ENCODE measurements around the gene ISG20L2. TPM values are rescaled to one million over a fixed set of nuclear protein-coding genes. Genes with fewer than 3 reads are reported as not detected.

ISG20L2 gene
- total RNA-seq, 4 donors from 2014 or later: 22.3 to 32.8 (median 28.4) TPM

- Histone ChIP-seq H3K4me1 (peaks cover 7 to 60% (median 16%) of the 10 kb centered on the region in 3 donors), H3K27ac (no peak overlapping the region), H3K4me3 (no peak overlapping the region), H3K9me3 (no peaks in the 10 kb centered on the region), H3K27me3 (peaks cover 0 to 53% (median 0%) of the 10 kb centered on the region in 4 donors), H3K36me3 (peaks cover 0 to 36% (median 7%) of the 10 kb centered on the region in 3 donors)
- intact Hi-C loops (cut with DNase I): no loop called here
- TF ChIP-seq CTCF (IDR thresholded peaks at IDR 0.05): no peak
- TF ChIP-seq POLR2A (IDR thresholded peaks at IDR 0.05): no peak
- no peak for DNase-seq
- 82% methylated on average over 1 of the region's 1 CpG for WGBS, 2 donors
Observed at GRCh38 chr1:156698995-156699394, 29.6 kb downstream of the ISG20L2 start.

GRCh38 chr1:156697481-156697880 is 31.1 kb downstream of the ISG20L2 start:
- DNase-seq: no peak
- H3K4me1 ChIP-seq: peaks cover 13 to 60% (median 22%) of the 10 kb centered on the region in 3 donors
- H3K27me3 ChIP-seq: peaks cover 0 to 54% (median 0%) of the 10 kb centered on the region in 4 donors
- no peak overlapping the region for H3K27ac ChIP-seq
- intact Hi-C loops (cut with DNase I): no loop called here
- WGBS, 2 donors: 47 to 90% methylated on average over 2 to 6 of the region's 8 CpGs
- no peak for TF ChIP-seq POLR2A (IDR thresholded peaks at IDR 0.05)
- no peak for TF ChIP-seq CTCF (IDR thresholded peaks at IDR 0.05)
- H3K9me3 ChIP-seq: no peaks in the 10 kb centered on the region
- no peak overlapping the region for H3K4me3 ChIP-seq
- H3K36me3 ChIP-seq: peaks cover 0 to 36% (median 7%) of the 10 kb centered on the region in 3 donors

- intact Hi-C loops (cut with DNase I): no loop called here
- 86 to 88% methylated on average over 8 of the region's 8 CpGs for WGBS, 2 donors
- Histone ChIP-seq H3K4me1 (peaks cover 15 to 60% (median 29%) of the 10 kb centered on the region in 3 donors), H3K9me3 (no peaks in the 10 kb centered on the region), H3K27me3 (peaks cover 0 to 54% (median 0%) of the 10 kb centered on the region in 4 donors), H3K36me3 (peaks cover 0 to 36% (median 7%) of the 10 kb centered on the region in 3 donors), H3K27ac (no peak overlapping the region), H3K4me3 (no peak overlapping the region)
- TF ChIP-seq CTCF (IDR thresholded peaks at IDR 0.05) (no peak), POLR2A (IDR thresholded peaks at IDR 0.05) (no peak)
- DNase-seq: no peak
Observed at GRCh38 chr1:156696755-156697154, 31.8 kb downstream of the ISG20L2 start.

GRCh38 chr1:156694690-156694962 is 33.9 kb downstream of the ISG20L2 start:
- Histone ChIP-seq H3K27me3 (peaks cover 0 to 59% (median 0%) of the 10 kb centered on the region in 4 donors), H3K9me3 (no peaks in the 10 kb centered on the region), H3K36me3 (peaks cover 0 to 17% (median 1%) of the 10 kb centered on the region in 3 donors), H3K4me1 (peaks cover 30 to 68% (median 48%) of the 10 kb centered on the region in 3 donors), H3K4me3 (no peak overlapping the region), H3K27ac (peak overlapping the region in 3 of 4 donors; percentile 79 to 89 (median 88))
- TF ChIP-seq CTCF (IDR thresholded peaks at IDR 0.05) (no peak), POLR2A (IDR thresholded peaks at IDR 0.05) (no peak)
- WGBS, 2 donors: 49 to 69% methylated on average over 5 of the region's 5 CpGs
- intact Hi-C loops (cut with DNase I): loop anchor here (5.0 kb wide), 1 partner anchor 33 kb away; the partner anchor contains the start of genes ISG20L2 and METTL25B
- no peak for DNase-seq

GRCh38 chr1:156693848-156694689 is 34.5 kb downstream of the ISG20L2 start:
- peak overlapping the region; percentile 51 to 89 (median 84) for H3K27ac ChIP-seq

More at GRCh38 chr1:156693848-156694689, 34.5 kb downstream of the ISG20L2 start:
- 55 to 67% methylated on average over 8 to 9 of the region's 12 CpGs for WGBS, 2 donors
- TF ChIP-seq CTCF (IDR thresholded peaks at IDR 0.05) (peak in 2 of 6 experiments; percentile 23 to 31), POLR2A (IDR thresholded peaks at IDR 0.05) (no peak)
- H3K27me3 ChIP-seq: peaks cover 0 to 60% (median 0%) of the 10 kb centered on the region in 4 donors
- no peak for DNase-seq
- peaks cover 34 to 74% (median 53%) of the 10 kb centered on the region in 3 donors for H3K4me1 ChIP-seq
- H3K9me3 ChIP-seq: no peaks in the 10 kb centered on the region
- intact Hi-C loops (cut with DNase I): loop anchor here (5.0 kb wide), 1 partner anchor 33 kb away; the partner anchor contains the start of genes ISG20L2 and METTL25B
- H3K36me3 ChIP-seq: peaks cover 0 to 12% (median 0%) of the 10 kb centered on the region in 3 donors
- H3K4me3 ChIP-seq: no peak overlapping the region

Measured in esophagus squamous epithelium (tissue), 5 donors.